ENCODE results near the gene NACC2. TPM values are rescaled to one million over a fixed set of nuclear protein-coding genes. Genes with fewer than 3 reads are reported as not detected.
"Not testable (repeated sequence)": the region's sequence is repeated elsewhere in the genome, so short reads cannot be mapped to it uniquely, and the experiment has no call there.

NACC2 gene
- total RNA-seq, 2 experiments from 2014 or later, result 6.0 to 6.2 TPM

DNA sequence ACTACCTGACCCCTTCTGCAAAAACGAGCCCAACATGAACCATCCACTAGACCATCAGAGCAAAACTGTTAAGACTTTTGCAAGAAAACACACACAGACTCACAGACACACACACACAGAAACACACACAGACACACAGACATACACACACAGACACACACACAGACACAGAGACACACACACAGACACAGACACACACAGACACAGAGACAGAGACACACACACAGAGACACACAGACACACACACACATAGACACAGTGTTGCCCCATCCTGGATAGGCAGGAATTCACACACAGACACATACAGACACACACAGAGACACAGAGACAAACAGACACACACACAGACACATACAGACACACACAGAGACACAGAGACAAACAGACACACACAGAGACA lies 52.5 kb downstream of the NACC2 start:
- H3K9me3 Mint-ChIP-seq, result peaks cover 15% of the 10 kb centered on the region
- ChIA-PET CTCF (no interaction called here), POLR2A (no interaction called here)
- H3K4me1 Mint-ChIP-seq (ENCODE audit: low read depth), result no peaks in the 10 kb centered on the region
- TF ChIP-seq, protein P1, sequence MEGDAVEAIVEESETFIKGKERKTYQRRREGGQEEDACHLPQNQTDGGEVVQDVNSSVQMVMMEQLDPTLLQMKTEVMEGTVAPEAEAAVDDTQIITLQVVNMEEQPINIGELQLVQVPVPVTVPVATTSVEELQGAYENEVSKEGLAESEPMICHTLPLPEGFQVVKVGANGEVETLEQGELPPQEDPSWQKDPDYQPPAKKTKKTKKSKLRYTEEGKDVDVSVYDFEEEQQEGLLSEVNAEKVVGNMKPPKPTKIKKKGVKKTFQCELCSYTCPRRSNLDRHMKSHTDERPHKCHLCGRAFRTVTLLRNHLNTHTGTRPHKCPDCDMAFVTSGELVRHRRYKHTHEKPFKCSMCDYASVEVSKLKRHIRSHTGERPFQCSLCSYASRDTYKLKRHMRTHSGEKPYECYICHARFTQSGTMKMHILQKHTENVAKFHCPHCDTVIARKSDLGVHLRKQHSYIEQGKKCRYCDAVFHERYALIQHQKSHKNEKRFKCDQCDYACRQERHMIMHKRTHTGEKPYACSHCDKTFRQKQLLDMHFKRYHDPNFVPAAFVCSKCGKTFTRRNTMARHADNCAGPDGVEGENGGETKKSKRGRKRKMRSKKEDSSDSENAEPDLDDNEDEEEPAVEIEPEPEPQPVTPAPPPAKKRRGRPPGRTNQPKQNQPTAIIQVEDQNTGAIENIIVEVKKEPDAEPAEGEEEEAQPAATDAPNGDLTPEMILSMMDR (IDR thresholded peaks at IDR 0.05), result no peak
- no peak for ATAC-seq
- peaks cover 12% of the 10 kb centered on the region for H3K36me3 Mint-ChIP-seq (ENCODE audit: low read depth)
- no peak overlapping the region for H3K4me3 Mint-ChIP-seq
- H3K27ac Mint-ChIP-seq, result no peak overlapping the region
- H3K27me3 Mint-ChIP-seq, result no peaks in the 10 kb centered on the region
- DNase-seq, result no peak
- intact Hi-C loops (cut with micrococcal nuclease), result no loop called here

GRCh38 chr9:136040848-136041247 lies 54.2 kb downstream of the NACC2 start:
- ATAC-seq; POLR2A ChIA-PET; H3K27ac Mint-ChIP-seq; DNase-seq; H3K4me3 Mint-ChIP-seq; intact Hi-C loops (cut with micrococcal nuclease); H3K27me3 Mint-ChIP-seq; CTCF ChIA-PET; H3K4me1 Mint-ChIP-seq (ENCODE audit: low read depth): not testable (repeated sequence)
- Mint-ChIP-seq H3K9me3 (peaks cover 23% of the 10 kb centered on the region), H3K36me3 (ENCODE audit: low read depth) (peaks cover 19% of the 10 kb centered on the region)

DNA sequence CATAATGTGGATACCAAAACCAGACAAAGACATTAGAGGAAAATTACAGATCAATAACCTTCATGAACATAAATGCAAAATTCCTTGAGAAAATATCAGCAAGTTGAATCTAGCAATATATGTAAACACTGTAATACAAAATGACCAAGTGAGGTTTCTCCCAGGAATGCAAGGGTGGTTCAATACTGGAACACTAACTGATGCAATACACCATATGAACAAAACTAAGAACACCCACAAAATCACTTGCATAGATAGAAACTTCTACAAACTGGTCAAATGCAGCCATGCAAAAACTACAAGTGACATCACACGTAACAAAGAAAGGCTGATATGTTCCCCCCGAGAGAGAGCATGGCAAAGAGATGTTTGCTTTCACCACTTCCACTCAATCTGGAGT lies 55.6 kb downstream of the NACC2 start:
- Mint-ChIP-seq H3K27ac (no peak overlapping the region), H3K36me3 (ENCODE audit: low read depth) (peaks cover 22% of the 10 kb centered on the region), H3K9me3 (peaks cover 23% of the 10 kb centered on the region), H3K4me1 (ENCODE audit: low read depth) (no peaks in the 10 kb centered on the region), H3K27me3 (no peaks in the 10 kb centered on the region), H3K4me3 (no peak overlapping the region)
- TF ChIP-seq, protein P1 (IDR thresholded peaks at IDR 0.05), result no peak
- ATAC-seq (no peak), DNase-seq (no peak)
- ChIA-PET CTCF (no interaction called here), POLR2A (no interaction called here)
- intact Hi-C loops (cut with micrococcal nuclease), result no loop called here

DNA sequence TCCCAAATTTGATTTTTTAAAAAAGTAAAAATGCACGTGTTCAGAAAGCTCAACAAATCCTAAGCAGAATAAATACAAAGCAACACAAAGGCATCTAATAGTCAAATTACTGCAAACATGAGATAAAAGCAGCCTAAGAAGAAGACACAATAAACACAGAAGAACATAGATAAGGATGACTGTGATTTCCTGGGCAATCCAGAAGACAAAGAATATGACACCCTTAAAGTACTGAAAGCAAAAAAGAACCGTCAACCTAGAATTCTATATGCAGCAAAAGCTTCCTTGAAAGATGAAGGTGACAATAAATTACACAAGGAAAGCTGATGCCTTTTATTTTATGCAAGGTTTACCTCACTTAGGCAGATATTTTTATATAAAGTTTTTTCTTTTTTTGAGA lies 58.2 kb downstream of the NACC2 start:
- no peak overlapping the region for H3K27ac Mint-ChIP-seq
- no peak overlapping the region for H3K4me3 Mint-ChIP-seq
- H3K4me1 Mint-ChIP-seq (ENCODE audit: low read depth), result no peaks in the 10 kb centered on the region
- CTCF ChIA-PET, result interaction anchor here (1.2 kb wide), 1 partner anchor 69 kb away, joined by 4 read pairs; no protein-coding TSS in a partner anchor
- peaks cover 22% of the 10 kb centered on the region for H3K36me3 Mint-ChIP-seq (ENCODE audit: low read depth)
- TF ChIP-seq, protein P1 (IDR thresholded peaks at IDR 0.05), result no peak
- ATAC-seq (no peak), DNase-seq (no peak)
- peaks cover 23% of the 10 kb centered on the region for H3K9me3 Mint-ChIP-seq
- POLR2A ChIA-PET, result no interaction called here
- intact Hi-C loops (cut with micrococcal nuclease), result no loop called here
- no peaks in the 10 kb centered on the region for H3K27me3 Mint-ChIP-seq

- TF ChIP-seq, protein P1 (IDR thresholded peaks at IDR 0.05), result no peak
- POLR2A ChIA-PET, result no interaction called here
These were observed 59.0 kb downstream of the NACC2 start for GRCh38 chr9:136036050-136036449.

More at GRCh38 chr9:136036050-136036449, 59.0 kb downstream of the NACC2 start:
- DNase-seq, result no peak
- no peak for ATAC-seq
- Mint-ChIP-seq H3K9me3 (peaks cover 23% of the 10 kb centered on the region), H3K4me1 (ENCODE audit: low read depth) (no peaks in the 10 kb centered on the region), H3K4me3 (no peak overlapping the region), H3K27me3 (no peaks in the 10 kb centered on the region), H3K36me3 (ENCODE audit: low read depth) (peaks cover 22% of the 10 kb centered on the region), H3K27ac (no peak overlapping the region)
- CTCF ChIA-PET, result interaction anchor here (1.2 kb wide), 1 partner anchor 68 kb away, joined by 4 read pairs; no protein-coding TSS in a partner anchor
- intact Hi-C loops (cut with micrococcal nuclease), result no loop called here

All from activated CD8-positive, alpha-beta T cell treated with anti-CD3 and anti-CD28 coated beads for 36 hours (primary cell).